K562 (cell line): ENCODE measurements around the gene HFE. TPM values are rescaled to one million over a fixed set of nuclear protein-coding genes. Genes with fewer than 3 reads are reported as not detected.

ENCODE experiments used
- ATAC-seq: fragments of 200-7000 bp; cut with Tn5 transposase; 3 replicates; pipeline ENCODE4 v1.9.1; 2020; ENCODE audit warnings: moderate library complexity
- BruUV-seq: library from RNA; stranded (reverse); fragments of 400-500 nt; replicated peaks from 2 replicates; lab custom pipeline; 2021; lab: Mats Ljungman, UMichigan
- CTCF ChIA-PET: fragments of 300-600 bp; formaldehyde crosslinking; extraction: SDS; loops from one replicate; lab custom pipeline; 2021; ENCODE audit warnings: low intra/inter-chr PET ratio; lab: Yijun Ruan, JAX
- POLR2A ChIA-PET: fragments of 300-600, 350-650 bp; sonication (Branson Sonifier 250); formaldehyde crosslinking; extraction: SDS; loops from one replicate; lab custom pipeline; 2021; ENCODE audit warnings: antibody characterized with exemption, inconsistent platforms; lab: Yijun Ruan, JAX
- DNase-seq, 4 experiments: peaks; one replicate each; pipeline versions ENCODE4 v3.0.0 to v3.0.0-alpha.2; 2011 to 2018; ENCODE audit warnings: low spot score in 3 of 4, mixed read lengths in 3 of 4; ENCODE audit errors: extremely low read depth in 1 of 4
- FAIRE-seq: peaks from 2 replicates; lab custom pipeline; 2011; peaks lifted over from hg19 to GRCh38; lab: Jason Lieb, UNC
- H2AFZ ChIP-seq: 2 replicates; pipeline ENCODE4 v1.6.0; 2011; ENCODE audit warnings: low read depth, low read length, control low read depth, inconsistent platforms
- H3K27ac ChIP-seq: fragments of 200-600 bp; 3 replicates; pipeline ENCODE4 v1.8.0; 2011; ENCODE audit warnings: low read depth, mild to moderate bottlenecking, control low read depth, inconsistent platforms, low read length, moderate library complexity, mixed read lengths; ENCODE audit errors: extremely low read depth
- H3K27me3 ChIP-seq, 2 experiments: fragments of 300-600 bp in 1 of 2; 2 replicates in 1 of 2; 3 replicates in 1 of 2; pipeline versions ENCODE4 v1.6.0 to v1.8.0; 2011; ENCODE audit warnings: inconsistent platforms in 2 of 2, low read length in 2 of 2, mild to moderate bottlenecking in 1 of 2, mixed read lengths in 1 of 2, moderate library complexity in 1 of 2; ENCODE audit not compliant: control insufficient read depth in 2 of 2, insufficient read depth in 2 of 2
- H3K36me3 ChIP-seq: fragments of 300-600 bp; 3 replicates; pipeline ENCODE4 v1.8.0; 2011; ENCODE audit warnings: mild to moderate bottlenecking, low read length, inconsistent platforms; ENCODE audit not compliant: control insufficient read depth, insufficient read depth
- H3K4me1 ChIP-seq, 2 experiments: fragments of 200-600 bp in 1 of 2; replicated peaks in 1 of 2; 2 replicates in 1 of 2; 3 replicates in 1 of 2; pipeline versions ENCODE4 v1.5.1 to v1.8.0; 2011; ENCODE audit warnings: inconsistent platforms in 2 of 2, low read length in 2 of 2, mild to moderate bottlenecking in 1 of 2, mixed read lengths in 1 of 2, moderate library complexity in 1 of 2; ENCODE audit not compliant: control insufficient read depth in 2 of 2, insufficient read depth in 2 of 2
- H3K4me2 ChIP-seq: 2 replicates; pipeline ENCODE4 v1.6.1; 2011; ENCODE audit warnings: low read length, control low read depth, inconsistent platforms, mixed read lengths; ENCODE audit not compliant: insufficient read depth
- H3K4me3 ChIP-seq: fragments of 200-600 bp; sonication (generic), shearing (Covaris generic); 2 replicates; pipeline ENCODE4 v1.5.1; 2016; ENCODE audit warnings: control low read depth, inconsistent platforms
- H3K79me2 ChIP-seq: fragments of 200-600 bp; 3 replicates; pipeline ENCODE4 v1.8.0; 2011; ENCODE audit warnings: low read length, inconsistent platforms; ENCODE audit not compliant: control insufficient read depth, insufficient read depth
- H3K9ac ChIP-seq, 2 experiments: 2 replicates each; pipeline versions ENCODE4 v1.6.0 to v1.6.1; 2011; ENCODE audit warnings: low read depth in 2 of 2, low read length in 2 of 2, control low read depth in 1 of 2, inconsistent platforms in 1 of 2, mild to moderate bottlenecking in 1 of 2, mixed read lengths in 1 of 2; ENCODE audit not compliant: insufficient read depth in 1 of 2
- H3K9me1 ChIP-seq: one replicate; pipeline ENCODE4 v1.6.0; 2011; ENCODE audit warnings: inconsistent platforms, mild to moderate bottlenecking, low read length, moderate library complexity; ENCODE audit not compliant: control insufficient read depth, insufficient read depth
- H3K9me3 ChIP-seq: replicated peaks from 2 replicates; pipeline ENCODE4 v1.5.1; 2011; ENCODE audit warnings: low read depth, low read length, inconsistent platforms; ENCODE audit not compliant: control insufficient read depth, insufficient read depth
- H4K20me1 ChIP-seq: replicated peaks from 2 replicates; pipeline ENCODE4 v1.6.1; 2011; ENCODE audit warnings: low read length, inconsistent platforms, mixed read lengths; ENCODE audit not compliant: control insufficient read depth, insufficient read depth
- CHAMP1 ChIP-seq: fragments of 450-650 bp; IDR thresholded peaks from 2 replicates; pipeline ENCODE4 v1.6.1; 2016; ENCODE audit warnings: mild to moderate bottlenecking
- E2F6 ChIP-seq, 2 experiments: IDR thresholded peaks; 2 replicates each; pipeline ENCODE4 v1.6.1; 2011; ENCODE audit warnings: borderline replicate concordance in 1 of 2, control low read depth in 1 of 2, low read depth in 1 of 2, low read length in 1 of 2, mild to moderate bottlenecking in 1 of 2, mixed read lengths in 1 of 2, moderate library complexity in 1 of 2; ENCODE audit not compliant: insufficient read depth in 1 of 2, insufficient read length in 1 of 2, poor library complexity in 1 of 2, severe bottlenecking in 1 of 2; ENCODE audit errors: extremely low read depth in 1 of 2
- FOXA1 ChIP-seq: fragments of 450-650 bp; IDR thresholded peaks from 2 replicates; pipeline ENCODE4 v1.6.1; 2016; ENCODE audit warnings: mild to moderate bottlenecking, borderline replicate concordance
- FOXK1 ChIP-seq: sonication (generic); formaldehyde crosslinking; IDR thresholded peaks from 2 replicates; pipeline ENCODE4 v1.8.0; 2022; ENCODE audit warnings: missing genetic modification reagents, mild to moderate bottlenecking, borderline replicate concordance
- GATAD2B ChIP-seq: fragments of 450-650 bp; IDR thresholded peaks from 2 replicates; pipeline ENCODE4 v1.6.1; 2017; ENCODE audit warnings: mild to moderate bottlenecking, borderline replicate concordance
- HEY1 ChIP-seq: fragments of 250-450 bp; sonication (Bioruptor Pico); IDR thresholded peaks from 2 replicates; pipeline ENCODE4 v1.5.0; 2020; ENCODE audit warnings: mild to moderate bottlenecking, moderate library complexity, borderline replicate concordance
- MAFK ChIP-seq: IDR thresholded peaks from 2 replicates; pipeline ENCODE4 v1.6.1; 2011; ENCODE audit warnings: low read length, improper control_type of control experiment
- MEIS2 ChIP-seq: fragments of 450-650 bp; IDR thresholded peaks from 2 replicates; pipeline ENCODE4 v1.6.1; 2014; ENCODE audit warnings: mild to moderate bottlenecking; ENCODE audit not compliant: partially characterized antibody
- NFIX ChIP-seq: fragments of 250-450 bp; sonication (Bioruptor Pico); IDR thresholded peaks from 2 replicates; pipeline ENCODE4 v1.4.0; 2020; ENCODE audit warnings: low read depth, mild to moderate bottlenecking, moderate library complexity
- ZEB2 ChIP-seq: fragments of 450-650 bp; IDR thresholded peaks from 2 replicates; pipeline ENCODE4 v1.6.1; 2016
- ZNF766 ChIP-seq: fragments of 200-800 bp; sonication (Bioruptor generic); conservative IDR thresholded peaks from 2 replicates; pipeline ENCODE4 v1.6.1; 2016; ENCODE audit warnings: missing genetic modification characterization, missing compliant biosample characterization
- WGBS: fragments of 100-300 bp; shearing (Covaris generic); methylation state at CpG from one replicate; pipeline ENCODE4 v1.1.6; 2016; ENCODE audit warnings: low coverage, mixed read lengths; ENCODE audit not compliant: insufficient coverage; ENCODE audit errors: missing lambda C conversion rate; 5-methylcytosine and 5-hydroxymethylcytosine counted together
- in situ Hi-C: fragments of 300-500 bp; cut with MboI; formaldehyde crosslinking; loops from 4 replicates; pipeline ENCODE4 v1.15.0; 2018; ENCODE audit warnings: inconsistent platforms, mixed read lengths
- intact Hi-C: fragments of 100-400 bp; cut with micrococcal nuclease; formaldehyde crosslinking; loops from 2 replicates; pipeline ENCODE4 v1.14.2; 2022
- polyA plus RNA-seq, 8 experiments: library from polyadenylated mRNA; depleted of rRNA in 4 of 8; stranded (reverse) in 5 of 8; unstranded in 3 of 8; fragments of >200 nt; fragmentation: Nextera tagmentation in 2 of 8; fragmentation: Illumina TruSeq in 1 of 8; extraction: Ambion mirVana in 2 of 8; extraction: Trizol in 1 of 8; gene quantifications; 2 replicates each; pipeline versions ENCODE4 v1.2.1 to v1.2.3, GENCODE V29; 2011 to 2014; ENCODE audit warnings: inconsistent platforms in 1 of 8, missing spikeins in 1 of 8
- total RNA-seq, 7 experiments: library from RNA; depleted of rRNA in 6 of 7; stranded (reverse); fragments of >200 nt in 6 of 7; fragmentation: Illumina TruSeq in 2 of 7; extraction: Trizol in 2 of 7; gene quantifications; 2 replicates each; pipeline versions ENCODE4 v1.2.1 to v1.2.3, GENCODE V29; 2011 to 2021; ENCODE audit warnings: low replicate concordance in 1 of 7
- TF ChIP-seq, protein P1 (sequence below): fragments of 450-650 bp; IDR thresholded peaks from 2 replicates; pipeline ENCODE4 v1.6.1; 2017; ENCODE audit warnings: antibody characterized with exemption, mild to moderate bottlenecking

Gene HFE
- total and polyA plus RNA-seq, 9 of the 15 experiments (the other 6 are each of a cell fraction or from before 2014, with no cell fraction given), result 0.14 to 1.2 (median 0.76) TPM

GRCh38 chr6:26048590-26048989 lies 38.6 kb upstream of the HFE start (continued):
- no peak for TF ChIP-seq E2F6 (IDR thresholded peaks at IDR 0.05; ENCODE audit: borderline replicate concordance in 1 of 2, extremely low read depth in 1 of 2, insufficient read depth in 1 of 2, insufficient read length in 1 of 2, low read depth in 1 of 2, low read length in 1 of 2, poor library complexity in 1 of 2, severe bottlenecking in 1 of 2)
- no peak for TF ChIP-seq MEIS2
- TF ChIP-seq HEY1 (CRISPR knock-in tag), result no peak
- no peak for TF ChIP-seq FOXK1 (CRISPR knock-in tag)

- Histone ChIP-seq H2AFZ (no peak overlapping the region), H3K9me3 (no peaks in the 10 kb centered on the region), H4K20me1 (no peaks in the 10 kb centered on the region), H3K9me1 (no peaks in the 10 kb centered on the region), H3K79me2 (peaks cover 36% of the 10 kb centered on the region), H3K9ac (peak overlapping the region in 1 of 2 experiments; percentile 89; a peak in 2 of 4 replicates), H3K4me2 (no peak overlapping the region), H3K27me3 (no peaks in the 10 kb centered on the region), H3K36me3 (no peaks in the 10 kb centered on the region), H3K4me1 (peaks cover 7 to 16% of the 10 kb centered on the region in 2 experiments; a peak in 4 of 5 replicates), H3K4me3 (no peak overlapping the region), H3K27ac (peak overlapping the region; percentile 94; the same call in 1 of the 3 replicates)
- BruUV-seq, result no TSS peak
- in situ Hi-C loops, result no loop called here
- no peak for ATAC-seq
- ChIA-PET CTCF (no interaction called here), POLR2A (interaction anchor here (0.6 to 23.0 kb wide), 6 partner anchors 9 to 162 kb away, joined by 3 to 597 read pairs (median 6); a partner anchor contains a TSS)
- no peak for DNase-seq
- 24% methylated on average over 4 of the region's 4 CpGs for WGBS
- intact Hi-C loops, result no loop called here
- FAIRE-seq, result no peak
- TF ChIP-seq NFIX (CRISPR knock-in tag), result 0 out of 2 replicates have a peak, but pooled peaks have one; percentile 4
- 0 out of 2 replicates have a peak, but pooled peaks have one; percentile 38 for TF ChIP-seq GATAD2B
- no peak for TF ChIP-seq ZEB2
- TF ChIP-seq MAFK, result peak; percentile 60; the same call in 1 of the 2 replicates
- 0 out of 2 replicates have a peak, but pooled peaks have one; percentile 11 for TF ChIP-seq ZNF766 (CRISPR knock-in tag)
- TF ChIP-seq, protein P1, sequence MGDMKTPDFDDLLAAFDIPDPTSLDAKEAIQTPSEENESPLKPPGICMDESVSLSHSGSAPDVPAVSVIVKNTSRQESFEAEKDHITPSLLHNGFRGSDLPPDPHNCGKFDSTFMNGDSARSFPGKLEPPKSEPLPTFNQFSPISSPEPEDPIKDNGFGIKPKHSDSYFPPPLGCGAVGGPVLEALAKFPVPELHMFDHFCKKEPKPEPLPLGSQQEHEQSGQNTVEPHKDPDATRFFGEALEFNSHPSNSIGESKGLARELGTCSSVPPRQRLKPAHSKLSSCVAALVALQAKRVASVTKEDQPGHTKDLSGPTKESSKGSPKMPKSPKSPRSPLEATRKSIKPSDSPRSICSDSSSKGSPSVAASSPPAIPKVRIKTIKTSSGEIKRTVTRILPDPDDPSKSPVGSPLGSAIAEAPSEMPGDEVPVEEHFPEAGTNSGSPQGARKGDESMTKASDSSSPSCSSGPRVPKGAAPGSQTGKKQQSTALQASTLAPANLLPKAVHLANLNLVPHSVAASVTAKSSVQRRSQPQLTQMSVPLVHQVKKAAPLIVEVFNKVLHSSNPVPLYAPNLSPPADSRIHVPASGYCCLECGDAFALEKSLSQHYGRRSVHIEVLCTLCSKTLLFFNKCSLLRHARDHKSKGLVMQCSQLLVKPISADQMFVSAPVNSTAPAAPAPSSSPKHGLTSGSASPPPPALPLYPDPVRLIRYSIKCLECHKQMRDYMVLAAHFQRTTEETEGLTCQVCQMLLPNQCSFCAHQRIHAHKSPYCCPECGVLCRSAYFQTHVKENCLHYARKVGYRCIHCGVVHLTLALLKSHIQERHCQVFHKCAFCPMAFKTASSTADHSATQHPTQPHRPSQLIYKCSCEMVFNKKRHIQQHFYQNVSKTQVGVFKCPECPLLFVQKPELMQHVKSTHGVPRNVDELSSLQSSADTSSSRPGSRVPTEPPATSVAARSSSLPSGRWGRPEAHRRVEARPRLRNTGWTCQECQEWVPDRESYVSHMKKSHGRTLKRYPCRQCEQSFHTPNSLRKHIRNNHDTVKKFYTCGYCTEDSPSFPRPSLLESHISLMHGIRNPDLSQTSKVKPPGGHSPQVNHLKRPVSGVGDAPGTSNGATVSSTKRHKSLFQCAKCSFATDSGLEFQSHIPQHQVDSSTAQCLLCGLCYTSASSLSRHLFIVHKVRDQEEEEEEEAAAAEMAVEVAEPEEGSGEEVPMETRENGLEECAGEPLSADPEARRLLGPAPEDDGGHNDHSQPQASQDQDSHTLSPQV, result peak; percentile 53; the same call in 1 of the 2 replicates
- TF ChIP-seq CHAMP1, result peak; percentile 23; the same call in 1 of the 2 replicates
- TF ChIP-seq FOXA1, result no peak
Observed at GRCh38 chr6:26051665-26052310, 35.4 kb upstream of the HFE start.
